Measurements from ENCODE around the gene LRRC8B. TPM values are rescaled to one million over a fixed set of nuclear protein-coding genes. Genes with fewer than 3 reads are reported as not detected.

Gene LRRC8B
- total RNA-seq, 3 donors from 2014 or later (not counting 1 experiment from before 2014, with no cell fraction given) = 1.7 to 2.9 (median 2.9) TPM

- intact Hi-C loops (cut with micrococcal nuclease) = no loop called here
- no peak overlapping the region for H3K27ac Mint-ChIP-seq
- H3K4me1 ChIP-seq (ENCODE audit: control insufficient read depth, insufficient read depth, low read length) = no peaks in the 10 kb centered on the region
- no peaks in the 10 kb centered on the region for H3K36me3 Mint-ChIP-seq
- no peaks in the 10 kb centered on the region for H3K27me3 Mint-ChIP-seq (ENCODE audit: low read depth in 2 of 2)
- DNase-seq (no peak), ATAC-seq (no peak)
- H3K36me3 ChIP-seq (ENCODE audit: control insufficient read depth, insufficient read depth, low read length) = no peaks in the 10 kb centered on the region
- H3K27ac ChIP-seq (ENCODE audit: low read length) = no peak overlapping the region
- no peak overlapping the region for H3K4me3 ChIP-seq (ENCODE audit: low read length)
- no peaks in the 10 kb centered on the region for H3K27me3 ChIP-seq (ENCODE audit: control insufficient read depth, insufficient read depth, low read length)
- H3K9me3 Mint-ChIP-seq = no peaks in the 10 kb centered on the region
- H3K9me3 ChIP-seq (ENCODE audit: control insufficient read depth, insufficient read depth, low read length) = no peaks in the 10 kb centered on the region
- H3K4me3 Mint-ChIP-seq = no peak overlapping the region
- no peak for TF ChIP-seq CTCF (IDR thresholded peaks at IDR 0.05)
- peaks cover 0 to 13% of the 10 kb centered on the region in 2 donors for H3K4me1 Mint-ChIP-seq
- WGBS (ENCODE audit: insufficient coverage) = 93% methylated on average over 4 of the region's 5 CpGs
These were observed 12.1 kb downstream of the LRRC8B start for GRCh38 chr1:89536555-89537341.

GRCh38 chr1:89538361-89538760 is 13.7 kb downstream of the LRRC8B start:
- peaks cover 0 to 7% of the 10 kb centered on the region in 2 donors for H3K4me1 Mint-ChIP-seq
- intact Hi-C loops (cut with micrococcal nuclease) = no loop called here

GRCh38 chr1:89539128-89539527 is 14.5 kb downstream of the LRRC8B start:
- Mint-ChIP-seq H3K4me3 (no peak overlapping the region), H3K9me3 (no peaks in the 10 kb centered on the region), H3K36me3 (no peaks in the 10 kb centered on the region), H3K4me1 (peaks cover 0 to 7% of the 10 kb centered on the region in 2 donors), H3K27me3 (ENCODE audit: low read depth in 2 of 2) (no peaks in the 10 kb centered on the region), H3K27ac (no peak overlapping the region)
- intact Hi-C loops (cut with micrococcal nuclease) = no loop called here
- H3K9me3 ChIP-seq (ENCODE audit: control insufficient read depth, insufficient read depth, low read length) = no peaks in the 10 kb centered on the region
- no peaks in the 10 kb centered on the region for H3K36me3 ChIP-seq (ENCODE audit: control insufficient read depth, insufficient read depth, low read length)
- DNase-seq (no peak), ATAC-seq (no peak)
- H3K27ac ChIP-seq (ENCODE audit: low read length) = no peak overlapping the region
- no peaks in the 10 kb centered on the region for H3K27me3 ChIP-seq (ENCODE audit: control insufficient read depth, insufficient read depth, low read length)
- TF ChIP-seq CTCF (IDR thresholded peaks at IDR 0.05) = no peak
- 86% methylated on average over 2 of the region's 3 CpGs for WGBS (ENCODE audit: insufficient coverage)
- H3K4me3 ChIP-seq (ENCODE audit: low read length) = no peak overlapping the region
- H3K4me1 ChIP-seq (ENCODE audit: control insufficient read depth, insufficient read depth, low read length) = no peaks in the 10 kb centered on the region

More at GRCh38 chr1:89538361-89538760, 13.7 kb downstream of the LRRC8B start:
- H3K9me3 ChIP-seq (ENCODE audit: control insufficient read depth, insufficient read depth, low read length) = no peaks in the 10 kb centered on the region
- no peak for TF ChIP-seq CTCF (IDR thresholded peaks at IDR 0.05)
- ATAC-seq (no peak), DNase-seq (no peak)
- WGBS (ENCODE audit: insufficient coverage) = 0% methylated on average over 1 of the region's 2 CpGs
- H3K4me3 ChIP-seq (ENCODE audit: low read length) = no peak overlapping the region
- H3K4me1 ChIP-seq (ENCODE audit: control insufficient read depth, insufficient read depth, low read length) = no peaks in the 10 kb centered on the region
- no peak overlapping the region for H3K27ac ChIP-seq (ENCODE audit: low read length)
- Mint-ChIP-seq H3K4me3 (no peak overlapping the region), H3K27me3 (ENCODE audit: low read depth in 2 of 2) (no peaks in the 10 kb centered on the region), H3K27ac (no peak overlapping the region), H3K36me3 (no peaks in the 10 kb centered on the region), H3K9me3 (no peaks in the 10 kb centered on the region)
- no peaks in the 10 kb centered on the region for H3K36me3 ChIP-seq (ENCODE audit: control insufficient read depth, insufficient read depth, low read length)
- H3K27me3 ChIP-seq (ENCODE audit: control insufficient read depth, insufficient read depth, low read length) = no peaks in the 10 kb centered on the region

Measured in natural killer cell (primary cell).